Measurements from ENCODE around the gene SAMD7.
A peak's percentile ranks its signal among the peaks of the same experiment; 100 is the strongest.

Gene SAMD7, protein sequence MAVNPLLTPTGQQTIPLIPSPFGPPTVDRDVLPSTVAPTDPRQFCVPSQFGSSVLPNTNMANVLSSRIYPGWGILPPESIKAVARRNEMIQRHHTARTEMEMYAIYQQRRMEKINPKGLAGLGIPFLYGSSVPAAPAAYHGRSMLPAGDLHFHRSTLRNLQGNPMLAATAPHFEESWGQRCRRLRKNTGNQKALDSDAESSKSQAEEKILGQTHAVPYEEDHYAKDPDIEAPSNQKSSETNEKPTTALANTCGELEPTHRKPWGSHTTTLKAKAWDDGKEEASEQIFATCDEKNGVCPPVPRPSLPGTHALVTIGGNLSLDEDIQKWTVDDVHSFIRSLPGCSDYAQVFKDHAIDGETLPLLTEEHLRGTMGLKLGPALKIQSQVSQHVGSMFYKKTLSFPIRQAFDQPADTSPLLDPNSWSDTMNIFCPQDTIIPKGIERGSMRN

DNA sequence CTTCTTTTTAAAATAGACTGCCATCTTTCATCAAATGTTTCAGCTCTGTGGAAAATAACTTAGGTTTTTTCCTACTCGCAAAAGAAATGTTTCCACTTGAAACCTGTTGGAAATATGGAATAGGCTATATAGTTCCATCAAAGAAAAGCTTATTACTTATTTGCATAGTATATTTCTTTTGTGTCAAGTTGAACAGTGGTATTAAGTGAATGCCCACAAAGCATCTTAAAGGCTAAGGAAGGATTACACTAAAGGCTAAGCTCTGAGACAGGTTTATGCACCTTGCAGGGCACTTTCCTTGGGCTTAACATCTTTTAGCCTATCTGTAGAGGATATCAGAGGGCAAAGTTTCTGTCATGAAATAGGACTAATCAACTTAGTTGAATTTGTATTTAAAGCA is at the start of gene SAMD7:
SAMD7 (plus strand) TSS at position 301 of the 400 bp plus-strand sequence. CDS start 7,927 bp downstream, outside the sequence.
- DNase-seq: no peak

DNA sequence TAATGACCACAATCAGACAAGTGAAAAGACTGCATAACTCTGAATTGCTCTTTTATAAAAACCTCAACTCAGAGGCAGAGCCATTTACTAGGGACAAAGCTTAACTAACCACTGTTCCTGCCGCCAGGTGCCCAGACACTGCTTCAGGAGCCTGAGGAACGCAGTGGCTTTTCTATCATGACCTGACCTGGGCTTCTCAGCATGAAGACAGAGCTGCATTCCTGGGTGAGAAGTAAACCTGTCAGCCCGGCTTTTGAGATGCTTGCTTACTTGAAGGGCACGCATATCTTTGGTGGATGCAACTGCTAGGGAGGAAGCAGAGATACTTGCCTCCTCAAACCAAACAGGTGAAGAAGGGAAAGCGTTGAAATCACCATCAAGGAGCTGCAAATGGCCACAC is 49.5 kb upstream of the SAMD7 start:
- no peak for DNase-seq

GRCh38 chr3:169863458-169863899 is 47.9 kb upstream of the SAMD7 start:
- DNase-seq: peak; percentile 74

DNA sequence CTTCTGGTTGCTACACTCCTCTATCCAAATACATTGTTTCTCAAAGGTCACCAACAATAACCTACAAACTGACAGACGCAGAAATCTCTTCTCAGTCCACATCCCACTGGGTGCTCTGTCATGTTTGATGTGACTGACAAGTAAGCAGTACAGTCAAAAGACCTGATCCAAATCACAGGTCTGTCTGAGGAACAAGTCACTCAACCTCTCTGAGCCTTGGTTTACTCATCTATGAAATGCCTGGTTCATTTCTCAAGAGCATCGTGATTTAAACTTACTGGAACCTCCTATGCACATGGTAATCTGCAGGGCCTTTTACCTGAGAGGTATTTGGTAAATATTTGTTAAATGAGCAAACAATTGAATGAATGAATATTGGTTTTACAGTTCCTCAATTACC is 47.1 kb upstream of the SAMD7 start:
- no peak for DNase-seq

GRCh38 chr3:169865176-169865767 is 46.1 kb upstream of the SAMD7 start:
- DNase-seq: no peak

DNA sequence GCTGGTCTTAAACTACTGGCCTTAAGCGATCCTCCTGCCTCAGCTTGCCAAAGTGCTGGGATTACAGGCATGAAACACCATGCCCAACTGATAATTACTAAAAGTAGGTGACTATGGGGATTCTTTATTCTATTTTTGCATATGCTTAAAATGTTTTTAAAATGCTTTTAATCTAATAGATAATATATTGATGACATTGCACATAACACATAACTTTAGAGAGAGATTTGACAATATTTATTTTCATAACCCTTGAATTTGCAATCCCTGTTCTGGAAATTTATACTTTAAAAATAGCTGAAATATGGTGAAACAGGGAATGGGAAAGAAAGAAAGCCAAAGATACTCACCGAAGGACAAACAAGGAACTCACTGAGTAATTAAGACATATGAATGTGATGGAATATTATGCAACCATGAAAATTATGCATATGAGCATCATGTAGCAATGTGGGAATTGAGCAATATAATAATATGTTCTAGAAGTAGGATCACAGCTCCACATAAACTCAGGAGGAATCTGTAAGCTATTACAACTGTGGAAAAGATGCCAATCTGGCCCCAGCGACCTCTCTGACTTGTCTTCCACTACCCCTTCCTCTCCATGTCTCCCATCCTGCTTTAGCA is 43.7 kb upstream of the SAMD7 start:
- DNase-seq: no peak

DNA sequence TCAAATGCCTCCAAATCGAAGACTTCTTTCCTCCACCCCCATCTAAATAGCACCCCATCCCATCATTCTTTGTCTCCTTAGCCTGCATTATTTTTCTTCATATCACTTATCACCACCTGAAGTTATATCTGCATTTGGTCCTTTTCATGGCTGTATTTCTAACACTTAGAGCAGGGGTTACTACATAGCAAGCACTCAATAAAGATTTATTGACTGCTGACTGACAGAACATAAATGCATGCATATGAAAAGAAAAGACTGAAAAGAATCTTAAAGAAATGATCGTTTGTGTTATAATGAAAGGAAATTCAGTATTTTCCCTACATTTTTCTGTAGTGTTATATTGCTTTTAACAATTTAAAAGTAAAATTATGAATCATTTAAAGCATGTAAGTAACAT is 43.0 kb upstream of the SAMD7 start:
- DNase-seq: no peak

DNA sequence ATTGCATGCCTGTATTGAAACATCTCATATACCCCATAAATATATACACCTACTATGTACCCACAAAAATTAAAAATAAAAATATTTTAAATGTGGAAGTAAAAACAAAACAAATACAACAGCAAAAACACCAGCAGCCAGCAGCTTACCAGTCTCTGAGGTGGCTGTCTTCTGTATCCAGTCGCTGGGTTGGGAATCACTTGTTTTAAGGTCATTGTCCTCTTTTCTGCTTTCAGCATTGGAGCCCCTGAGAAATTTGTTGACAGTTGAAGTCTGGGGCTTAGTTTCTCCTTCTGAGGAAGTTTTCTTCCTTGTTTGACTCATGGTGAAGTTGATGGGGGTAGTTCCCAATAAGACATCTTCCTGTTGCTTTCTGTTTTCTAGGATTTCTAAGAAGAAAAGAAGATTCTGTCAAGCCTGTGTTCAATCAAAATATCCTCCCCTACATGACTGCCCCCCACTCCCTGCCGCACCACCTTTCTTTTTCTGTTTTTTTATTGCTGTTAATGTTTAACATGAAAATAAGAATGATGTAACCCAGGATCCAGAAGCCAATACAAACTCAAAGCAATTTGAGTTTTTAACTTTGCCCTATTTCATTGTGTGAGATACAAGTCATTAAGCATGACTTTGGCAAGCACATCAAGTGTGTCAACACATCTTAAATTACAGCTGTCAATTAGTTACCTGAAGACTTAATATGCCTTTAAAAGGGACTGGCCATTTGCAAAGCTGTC is 41.7 kb upstream of the SAMD7 start, which contains the start of gene LRRC31:
LRRC31 (minus strand) TSS at position 452 of the 737 bp plus-strand sequence; CDS start at position 324, 128 bp downstream.
- no peak for DNase-seq

DNA sequence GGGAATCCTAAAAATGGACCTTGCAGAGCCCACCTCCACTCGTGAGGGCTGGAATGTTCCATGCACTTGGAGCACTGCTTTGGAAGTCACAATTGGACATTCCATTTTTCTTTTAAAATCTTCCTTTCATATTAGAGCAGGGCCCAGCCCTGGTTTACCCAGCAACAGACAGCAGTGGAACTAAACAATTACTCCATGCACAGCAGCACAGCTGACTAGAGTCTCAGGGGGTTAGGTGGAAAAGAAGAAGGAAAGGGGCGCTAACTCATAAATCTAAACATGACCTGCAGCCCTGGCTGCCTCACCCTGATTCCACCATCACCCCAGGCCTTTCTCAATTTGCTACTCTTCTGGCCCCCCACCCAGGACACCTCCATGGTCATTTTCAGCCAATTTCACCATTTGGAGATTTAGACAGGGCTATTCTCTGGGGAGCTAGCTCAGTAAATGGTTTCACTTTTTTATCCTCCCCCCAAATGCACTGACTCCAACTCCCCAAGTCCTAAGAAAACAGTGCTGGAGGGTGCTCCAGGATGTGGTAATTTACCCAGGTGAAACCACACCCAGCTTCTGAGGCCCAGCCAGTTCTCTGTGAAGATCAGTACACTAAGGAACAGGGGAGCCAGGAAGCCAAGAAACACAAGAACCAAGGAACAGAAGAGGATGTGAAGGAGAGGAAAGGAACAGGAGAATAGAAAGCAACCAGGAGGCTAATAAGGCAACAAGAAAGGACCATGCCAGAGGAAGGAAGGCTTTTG is 40.1 kb upstream of the SAMD7 start:
- DNase-seq: no peak

GRCh38 chr3:169879013-169879557 is 32.3 kb upstream of the SAMD7 start:
- DNase-seq: no peak

DNA sequence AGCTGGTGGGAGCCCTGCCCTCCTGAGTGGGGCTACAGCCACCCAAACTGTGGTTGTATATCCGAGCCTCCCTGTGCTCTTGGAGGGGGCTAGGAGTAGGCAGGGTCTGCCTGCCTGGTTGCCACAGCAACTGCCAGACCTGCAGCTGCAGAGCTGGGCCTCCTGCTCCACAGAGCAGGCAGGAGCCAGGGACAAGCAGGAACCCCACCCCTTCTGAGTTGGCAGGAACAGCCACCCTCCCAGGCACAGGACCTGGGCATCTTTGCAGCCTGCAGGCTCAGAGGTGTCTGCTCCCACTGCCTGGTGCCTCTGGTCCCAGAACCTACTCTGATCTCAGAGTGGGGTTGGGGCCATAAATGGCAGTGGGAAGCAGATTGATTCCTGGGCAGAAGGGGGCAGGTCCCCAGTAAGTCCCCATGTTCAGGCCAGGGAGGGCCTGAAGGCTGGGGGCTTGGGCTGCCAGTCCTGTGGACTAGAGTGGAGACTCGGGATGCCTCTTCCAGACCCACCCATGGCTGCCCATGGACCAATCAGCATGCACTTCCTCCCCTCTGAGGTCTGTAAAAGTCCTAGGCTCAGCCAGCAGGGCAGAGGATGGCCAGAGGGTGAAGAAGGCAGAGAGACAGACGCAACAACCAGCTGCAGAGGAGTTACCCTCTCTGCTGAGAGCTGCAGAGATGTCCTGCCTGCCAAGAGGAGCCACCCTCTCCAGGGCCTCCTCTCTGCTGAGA is 31.4 kb upstream of the SAMD7 start:
- DNase-seq: no peak

DNA sequence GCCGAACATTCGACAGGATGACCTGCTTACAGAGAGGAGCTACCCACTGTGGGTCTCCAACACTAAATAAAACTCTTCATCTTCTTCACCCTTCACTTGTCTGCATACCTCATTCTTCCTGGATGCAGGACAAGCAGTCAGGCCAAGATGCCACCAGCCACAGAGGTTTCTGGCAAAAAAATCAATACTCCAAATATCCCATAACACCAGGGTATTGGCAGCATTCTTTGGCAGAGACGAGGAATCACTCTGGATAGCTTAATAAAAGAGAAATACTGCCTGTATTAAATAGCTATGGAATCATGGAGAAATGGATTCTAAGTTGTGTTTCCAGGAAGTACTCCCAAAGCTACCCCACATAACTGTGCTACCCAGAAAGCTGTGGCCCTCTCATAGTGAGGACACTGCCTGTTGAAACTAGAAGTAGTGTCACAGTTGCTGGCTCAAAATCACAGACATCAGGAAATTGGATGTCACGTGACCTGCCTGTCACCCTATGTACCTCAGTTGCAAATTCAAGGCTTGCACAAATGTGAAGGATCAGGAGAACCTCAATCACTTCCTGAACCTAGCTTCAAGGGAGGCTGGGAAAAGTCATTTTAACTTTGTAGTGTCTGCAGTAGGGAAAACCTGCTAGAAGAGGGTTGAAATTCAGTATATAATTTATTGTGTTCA is 30.7 kb upstream of the SAMD7 start:
- DNase-seq: no peak

DNA sequence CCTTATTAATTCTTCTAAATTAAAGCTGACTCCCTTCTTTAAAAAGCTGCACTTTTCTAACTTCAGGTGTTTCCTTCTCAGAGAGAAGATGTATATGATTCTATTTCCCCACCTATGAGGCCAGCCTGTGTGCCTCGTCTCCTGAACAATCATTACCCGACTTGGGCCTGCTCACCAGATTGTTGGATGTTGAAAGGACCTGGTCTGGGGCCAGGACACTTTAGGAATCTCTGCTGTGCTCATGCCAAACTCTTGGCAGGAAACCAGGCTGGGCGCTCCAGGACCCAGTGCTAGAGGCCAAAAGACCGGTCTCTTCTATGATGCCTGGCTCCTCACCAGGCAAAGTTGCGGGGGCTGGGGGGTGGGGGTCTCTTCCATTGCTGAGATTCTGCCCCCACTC is 24.7 kb upstream of the SAMD7 start:
- DNase-seq: no peak

DNA sequence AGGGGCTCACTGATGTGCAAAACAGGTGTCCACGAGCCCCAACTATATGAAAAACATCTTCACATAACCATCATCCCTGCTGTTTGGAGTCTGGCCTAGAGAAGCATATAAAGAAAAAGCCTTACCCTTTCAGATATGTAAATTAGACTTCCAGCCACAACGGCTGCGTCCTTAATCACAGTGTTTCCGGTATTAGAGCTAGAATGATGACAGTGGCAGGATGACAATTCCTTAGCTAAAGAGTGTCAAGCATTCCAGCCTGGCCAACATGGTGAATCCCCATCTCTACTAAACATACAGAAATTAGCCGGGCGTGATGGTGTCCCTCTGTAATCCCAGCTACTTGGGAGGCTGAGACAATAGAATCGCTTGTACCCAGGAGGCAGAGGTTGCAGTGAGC is 19.5 kb upstream of the SAMD7 start:
- no peak for DNase-seq

DNA sequence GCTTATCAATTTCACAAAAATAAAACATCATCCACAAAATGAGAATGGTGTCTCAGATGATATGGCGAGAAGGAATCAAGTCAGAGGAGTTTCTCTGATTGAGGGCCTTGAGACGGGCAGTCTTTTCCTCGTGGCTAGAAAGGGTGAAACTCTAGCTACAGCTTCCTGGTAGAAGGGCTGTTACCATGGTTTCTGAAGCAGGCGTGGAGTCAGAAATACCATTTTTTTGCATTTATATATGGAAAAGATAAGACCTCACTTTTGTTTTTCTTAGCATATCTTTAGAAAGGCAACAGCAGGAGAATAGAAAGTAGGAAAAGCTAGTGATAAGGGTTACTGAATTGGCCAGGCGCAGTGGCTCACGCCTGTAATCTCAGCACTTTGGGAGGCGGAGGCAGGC is 17.3 kb upstream of the SAMD7 start:
- DNase-seq: no peak

GRCh38 chr3:169895072-169895471 is 16.3 kb upstream of the SAMD7 start:
- DNase-seq: no peak

- DNase-seq: no peak
These were observed 14.1 kb upstream of the SAMD7 start for GRCh38 chr3:169897284-169897683.

GRCh38 chr3:169901453-169901852 is 9.9 kb upstream of the SAMD7 start:
- no peak for DNase-seq

GRCh38 chr3:169905404-169905803 is 6.0 kb upstream of the SAMD7 start:
- no peak for DNase-seq

DNA sequence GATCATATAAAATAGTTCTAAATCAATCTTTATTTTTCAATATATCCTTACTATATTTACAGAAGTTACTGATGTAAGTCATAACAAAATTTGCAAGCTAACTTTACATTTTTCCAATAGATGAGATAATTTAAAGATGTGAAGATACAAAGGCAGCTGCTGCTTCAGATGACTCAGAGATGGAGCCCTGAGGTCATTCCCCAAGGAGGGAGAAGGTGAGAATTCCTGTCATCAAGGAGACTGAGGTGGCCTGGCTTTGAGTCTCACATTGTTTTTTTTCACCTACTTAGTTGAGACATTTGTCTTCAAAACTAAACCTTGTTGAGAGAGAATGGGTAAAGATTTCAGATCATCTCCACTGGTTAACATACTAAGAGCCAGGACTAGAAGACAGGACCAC is 3.9 kb upstream of the SAMD7 start:
- DNase-seq: no peak

GRCh38 chr3:169907944-169908343 is 3.4 kb upstream of the SAMD7 start:
- no peak for DNase-seq
